Natural killer cell (primary cell): ENCODE measurements around the gene FANCI. TPM values are rescaled to one million over a fixed set of nuclear protein-coding genes. Genes with fewer than 3 reads are reported as not detected.

Source experiments
- ATAC-seq, 3 donors: fragments of 150-1000 bp in 2 of 3; fragments of 200-7000 bp in 1 of 3; cut with Tn5 transposase; 1 replicate in 1 of 3; 2 replicates in 2 of 3; pipeline ENCODE4 v1.10.0; 2021; ENCODE audit warnings: mild to moderate bottlenecking in 2 of 3, moderate library complexity in 2 of 3
- DNase-seq, 2 donors: peaks; one replicate each; pipeline versions ENCODE4 v3.0.0 to v3.0.0-alpha.2; 2013 to 2021; ENCODE audit warnings: mixed read lengths in 1 of 2
- H3K27ac ChIP-seq: one replicate; pipeline ENCODE4 v1.5.1; 2013; ENCODE audit warnings: mild to moderate bottlenecking, low read length
- H3K27me3 ChIP-seq: one replicate; pipeline ENCODE4 v1.6.1; 2013; ENCODE audit warnings: low read length; ENCODE audit not compliant: control insufficient read depth, insufficient read depth
- H3K36me3 ChIP-seq: one replicate; pipeline ENCODE4 v1.6.1; 2013; ENCODE audit warnings: low read length; ENCODE audit not compliant: control insufficient read depth, insufficient read depth
- H3K4me1 ChIP-seq: one replicate; pipeline ENCODE4 v1.6.1; 2013; ENCODE audit warnings: low read length; ENCODE audit not compliant: control insufficient read depth, insufficient read depth
- H3K4me3 ChIP-seq: one replicate; pipeline ENCODE4 v1.5.1; 2013; ENCODE audit warnings: low read length
- H3K9me3 ChIP-seq: one replicate; pipeline ENCODE4 v1.6.1; 2013; ENCODE audit warnings: low read length; ENCODE audit not compliant: control insufficient read depth, insufficient read depth
- H3K27ac Mint-ChIP-seq, 2 donors: one replicate each; pipeline ENCODE4 v1.8.0; 2022; ENCODE audit warnings: mild to moderate bottlenecking in 2 of 2, mixed read lengths in 2 of 2, moderate library complexity in 1 of 2
- H3K27me3 Mint-ChIP-seq, 2 donors: one replicate each; pipeline ENCODE4 v1.8.0; 2022; ENCODE audit warnings: low read depth in 2 of 2, mixed read lengths in 2 of 2
- H3K36me3 Mint-ChIP-seq: one replicate; pipeline ENCODE4 v1.8.0; 2022; ENCODE audit warnings: mixed read lengths
- H3K4me1 Mint-ChIP-seq, 2 donors: one replicate each; pipeline ENCODE4 v1.8.0; 2022; ENCODE audit warnings: mixed read lengths in 2 of 2
- H3K4me3 Mint-ChIP-seq: one replicate; pipeline ENCODE4 v1.8.0; 2022; ENCODE audit warnings: mild to moderate bottlenecking, moderate library complexity, mixed read lengths
- H3K9me3 Mint-ChIP-seq, 2 donors: one replicate each; pipeline ENCODE4 v1.8.0; 2022; ENCODE audit warnings: mixed read lengths in 2 of 2
- WGBS: methylation state at CpG from one replicate; pipeline ENCODE4 v1.1.7; 2013; ENCODE audit warnings: missing lambda C conversion rate; ENCODE audit not compliant: insufficient coverage; 5-methylcytosine and 5-hydroxymethylcytosine counted together
- intact Hi-C: fragments of 100-400 bp; cut with micrococcal nuclease; formaldehyde crosslinking; loops from one replicate; pipeline ENCODE4 v1.14.2; 2022
- total RNA-seq, 4 donors: library from RNA; stranded (reverse); fragments of 120-200 nt in 1 of 4; gene quantifications; one replicate each; pipeline versions ENCODE4 v1.2.3 to v1.2.4, GENCODE V29; 2013 to 2022
- TF ChIP-seq, protein P1 (sequence below): fragments of 200-600 bp; IDR thresholded peaks from one replicate; pipeline ENCODE4 v1.8.0; 2022; ENCODE audit warnings: antibody characterized with exemption

Gene FANCI
- total RNA-seq, 3 donors from 2014 or later (not counting 1 experiment from before 2014, with no cell fraction given), result 22.3 to 27.9 (median 22.7) TPM

DNA sequence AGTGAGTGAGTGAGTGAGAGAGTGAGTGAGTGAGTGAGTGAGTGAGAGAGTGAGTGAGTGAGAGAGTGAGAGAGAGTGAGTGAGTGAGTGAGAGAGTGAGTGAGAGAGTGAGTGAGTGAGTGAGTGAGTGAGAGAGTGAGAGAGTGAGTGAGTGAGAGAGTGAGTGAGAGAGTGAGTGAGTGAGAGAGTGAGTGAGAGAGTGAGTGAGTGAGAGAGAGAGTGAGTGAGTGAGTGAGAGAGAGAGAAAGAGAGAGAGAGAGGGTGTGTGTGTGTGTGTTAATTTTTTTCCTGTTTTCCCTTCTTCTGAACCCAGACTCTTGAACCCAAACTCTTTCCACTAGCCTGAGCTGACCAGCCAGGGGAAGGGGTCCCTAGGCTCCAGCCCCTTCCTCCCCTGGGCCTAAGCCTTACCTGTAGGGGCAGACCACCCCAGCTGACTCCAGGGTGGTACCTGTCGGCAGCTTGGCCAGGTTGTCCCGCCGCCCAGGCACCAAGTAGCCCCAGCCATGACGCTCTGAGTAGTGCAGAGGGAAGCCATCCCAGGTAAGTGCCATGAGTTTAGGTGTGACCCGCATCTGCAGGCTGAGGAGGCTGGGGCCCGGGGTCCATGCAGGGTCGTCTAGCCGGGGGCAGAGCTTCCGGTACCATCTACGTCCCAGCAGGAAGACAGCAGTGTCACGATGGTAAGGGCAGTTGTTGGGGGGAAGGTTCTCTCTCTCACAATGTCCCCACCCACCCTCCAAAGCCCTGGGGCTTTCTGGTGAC is 81.4 kb downstream of the FANCI start:
- Mint-ChIP-seq H3K36me3 (peaks cover 5% of the 10 kb centered on the region), H3K27me3 (no peaks in the 10 kb centered on the region), H3K4me3 (no peak overlapping the region), H3K27ac (peak overlapping the region; percentile 60 to 66), H3K4me1 (peaks cover 34 to 60% of the 10 kb centered on the region in 2 donors), H3K9me3 (peaks cover 0 to 3% of the 10 kb centered on the region in 2 donors)
- intact Hi-C loops, result no loop called here
- 98% methylated on average over 8 of the region's 11 CpGs for WGBS
- Histone ChIP-seq H3K36me3 (peaks cover 100% of the 10 kb centered on the region), H3K27ac (no peak overlapping the region), H3K4me3 (no peak overlapping the region), H3K4me1 (peaks cover 27% of the 10 kb centered on the region), H3K9me3 (no peaks in the 10 kb centered on the region), H3K27me3 (no peaks in the 10 kb centered on the region)
- ATAC-seq (no peak), DNase-seq (no peak)
- TF ChIP-seq, protein P1, sequence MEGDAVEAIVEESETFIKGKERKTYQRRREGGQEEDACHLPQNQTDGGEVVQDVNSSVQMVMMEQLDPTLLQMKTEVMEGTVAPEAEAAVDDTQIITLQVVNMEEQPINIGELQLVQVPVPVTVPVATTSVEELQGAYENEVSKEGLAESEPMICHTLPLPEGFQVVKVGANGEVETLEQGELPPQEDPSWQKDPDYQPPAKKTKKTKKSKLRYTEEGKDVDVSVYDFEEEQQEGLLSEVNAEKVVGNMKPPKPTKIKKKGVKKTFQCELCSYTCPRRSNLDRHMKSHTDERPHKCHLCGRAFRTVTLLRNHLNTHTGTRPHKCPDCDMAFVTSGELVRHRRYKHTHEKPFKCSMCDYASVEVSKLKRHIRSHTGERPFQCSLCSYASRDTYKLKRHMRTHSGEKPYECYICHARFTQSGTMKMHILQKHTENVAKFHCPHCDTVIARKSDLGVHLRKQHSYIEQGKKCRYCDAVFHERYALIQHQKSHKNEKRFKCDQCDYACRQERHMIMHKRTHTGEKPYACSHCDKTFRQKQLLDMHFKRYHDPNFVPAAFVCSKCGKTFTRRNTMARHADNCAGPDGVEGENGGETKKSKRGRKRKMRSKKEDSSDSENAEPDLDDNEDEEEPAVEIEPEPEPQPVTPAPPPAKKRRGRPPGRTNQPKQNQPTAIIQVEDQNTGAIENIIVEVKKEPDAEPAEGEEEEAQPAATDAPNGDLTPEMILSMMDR, result no peak

- DNase-seq, result no peak
- Histone ChIP-seq H3K9me3 (no peaks in the 10 kb centered on the region), H3K27ac (no peak overlapping the region), H3K27me3 (no peaks in the 10 kb centered on the region), H3K4me1 (peaks cover 38% of the 10 kb centered on the region), H3K36me3 (peaks cover 100% of the 10 kb centered on the region), H3K4me3 (no peak overlapping the region)
- Mint-ChIP-seq H3K4me3 (no peak overlapping the region), H3K27ac (peak overlapping the region; percentile 23 to 64), H3K36me3 (peaks cover under 1% of the 10 kb centered on the region), H3K27me3 (no peaks in the 10 kb centered on the region), H3K9me3 (peaks cover 0 to 3% of the 10 kb centered on the region in 2 donors), H3K4me1 (peaks cover 41 to 67% of the 10 kb centered on the region in 2 donors)
- TF ChIP-seq, protein P1, result no peak
- intact Hi-C loops, result no loop called here
- 95% methylated on average over 6 of the region's 6 CpGs for WGBS
- ATAC-seq, result no peak
These were observed 82.5 kb downstream of the FANCI start for GRCh38 chr15:89326316-89326715.

GRCh38 chr15:89327113-89327512 is 83.3 kb downstream of the FANCI start:
- Mint-ChIP-seq H3K4me1 (peaks cover 49 to 75% of the 10 kb centered on the region in 2 donors), H3K36me3 (peaks cover 8% of the 10 kb centered on the region), H3K9me3 (peaks cover 0 to 3% of the 10 kb centered on the region in 2 donors), H3K27ac (peak overlapping the region; percentile 36 to 64), H3K4me3 (no peak overlapping the region), H3K27me3 (no peaks in the 10 kb centered on the region)
- no peak for ATAC-seq
- peaks cover 100% of the 10 kb centered on the region for H3K36me3 ChIP-seq
- H3K27me3 ChIP-seq, result no peaks in the 10 kb centered on the region
- 98% methylated on average over 6 of the region's 6 CpGs for WGBS
- no peak overlapping the region for H3K4me3 ChIP-seq
- intact Hi-C loops, result no loop called here
- H3K4me1 ChIP-seq, result peaks cover 43% of the 10 kb centered on the region
- TF ChIP-seq, protein P1, result no peak
- H3K27ac ChIP-seq, result no peak overlapping the region
- no peak for DNase-seq
- no peaks in the 10 kb centered on the region for H3K9me3 ChIP-seq
